Loucy (cell line): Measurements from ENCODE around the gene NAV2.

Experiments used
- H2AFZ ChIP-seq: fragments of 200-600 bp; sonication (generic); 2 replicates; pipeline ENCODE4 v1.6.0; 2016; ENCODE audit warnings: antibody characterized with exemption, mild to moderate bottlenecking, low read length, moderate library complexity
- H3F3A ChIP-seq: fragments of 200-600 bp; 2 replicates; pipeline ENCODE4 v1.6.0; 2016; ENCODE audit warnings: antibody characterized with exemption, low read depth, mild to moderate bottlenecking
- H3K27me3 ChIP-seq: fragments of 200-600 bp; sonication (generic); 2 replicates; pipeline ENCODE4 v1.6.1; 2014; ENCODE audit warnings: low read length, mild to moderate bottlenecking; ENCODE audit not compliant: insufficient read depth, poor library complexity, severe bottlenecking
- H3K36me3 ChIP-seq: fragments of 200-600 bp; sonication (generic); 2 replicates; pipeline ENCODE4 v1.6.1; 2016; ENCODE audit warnings: low read length; ENCODE audit not compliant: insufficient read depth
- H3K4me1 ChIP-seq: fragments of 200-600 bp; sonication (generic); 2 replicates; pipeline ENCODE4 v1.5.1; 2014; ENCODE audit warnings: low read length, mild to moderate bottlenecking; ENCODE audit not compliant: insufficient read depth, poor library complexity, severe bottlenecking
- H3K4me2 ChIP-seq: fragments of 200-600 bp; sonication (generic); 2 replicates; pipeline ENCODE4 v1.6.0; 2014; ENCODE audit warnings: antibody characterized with exemption, low read length, low read depth, mild to moderate bottlenecking; ENCODE audit not compliant: poor library complexity, severe bottlenecking
- H3K4me3 ChIP-seq: fragments of 200-600 bp; sonication (generic); 2 replicates; pipeline ENCODE4 v1.5.1; 2014; ENCODE audit warnings: low read length, mild to moderate bottlenecking, mixed read lengths; ENCODE audit not compliant: poor library complexity, severe bottlenecking
- H3K79me2 ChIP-seq: fragments of 200-600 bp; sonication (generic); 2 replicates; pipeline ENCODE4 v1.6.1; 2014; ENCODE audit warnings: low read length; ENCODE audit not compliant: insufficient read depth
- H3K9ac ChIP-seq: fragments of 200-600 bp; sonication (generic); 2 replicates; pipeline ENCODE4 v1.6.0; 2014; ENCODE audit warnings: mild to moderate bottlenecking, low read depth, low read length, moderate library complexity; ENCODE audit not compliant: poor library complexity, severe bottlenecking
- H3K9me2 ChIP-seq: fragments of 200-600 bp; sonication (generic); replicated peaks from 2 replicates; pipeline ENCODE4 v1.6.1; 2016; ENCODE audit warnings: low read depth, low read length, mixed read lengths
- H3K9me3 ChIP-seq: fragments of 200-600 bp; sonication (generic); 2 replicates; pipeline ENCODE4 v1.6.1; 2014; ENCODE audit warnings: mild to moderate bottlenecking, antibody characterized with exemption, low read length, low read depth; ENCODE audit not compliant: insufficient read depth
- H4K20me1 ChIP-seq: fragments of 200-600 bp; sonication (generic); 2 replicates; pipeline ENCODE4 v1.6.0; 2014; ENCODE audit warnings: antibody characterized with exemption, low read length, mild to moderate bottlenecking; ENCODE audit not compliant: insufficient read depth, poor library complexity, severe bottlenecking
- EZH2phosphoT487 ChIP-seq: fragments of 200-600 bp; IDR thresholded peaks from 2 replicates; pipeline ENCODE4 v1.6.1; 2018; ENCODE audit warnings: antibody characterized with exemption, mild to moderate bottlenecking, moderate library complexity, borderline replicate concordance
- TF ChIP-seq, protein P1 (sequence below): fragments of 200-600 bp; sonication (generic); conservative IDR thresholded peaks from 2 replicates; pipeline ENCODE4 v1.5.1; 2014; ENCODE audit warnings: mild to moderate bottlenecking, antibody characterized with exemption, low read length

The NAV2 gene

DNA sequence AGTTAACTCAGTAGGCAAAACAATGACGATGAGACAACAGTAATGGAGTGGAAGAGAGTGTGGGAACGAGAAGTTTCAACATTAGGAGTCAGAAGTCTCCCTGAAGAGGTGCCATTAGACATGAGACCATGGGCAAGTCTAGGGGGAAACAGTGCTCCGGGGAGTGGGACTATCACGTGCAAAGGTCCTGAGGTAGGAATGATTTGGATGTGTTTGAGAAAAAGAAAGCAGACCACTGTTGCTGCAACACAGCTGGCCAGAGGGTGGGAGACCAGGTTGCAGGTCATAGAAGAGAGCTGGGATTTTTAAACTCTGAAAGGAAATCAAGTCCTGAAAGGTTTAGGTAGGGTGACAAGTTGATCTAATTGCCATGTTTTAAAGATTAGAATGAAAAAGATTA is 63.0 kb downstream of the NAV2 start:
- Histone ChIP-seq H4K20me1 (no peaks in the 10 kb centered on the region), H3K9me2 (no peaks in the 10 kb centered on the region), H2AFZ (no peak overlapping the region), H3K4me3 (no peak overlapping the region), H3F3A (no peaks in the 10 kb centered on the region), H3K36me3 (no peaks in the 10 kb centered on the region), H3K27me3 (no peaks in the 10 kb centered on the region), H3K9ac (no peak overlapping the region), H3K4me2 (no peak overlapping the region), H3K9me3 (no peaks in the 10 kb centered on the region), H3K79me2 (no peaks in the 10 kb centered on the region), H3K4me1 (no peaks in the 10 kb centered on the region)
- no peak for TF ChIP-seq EZH2phosphoT487
- TF ChIP-seq, protein P1, sequence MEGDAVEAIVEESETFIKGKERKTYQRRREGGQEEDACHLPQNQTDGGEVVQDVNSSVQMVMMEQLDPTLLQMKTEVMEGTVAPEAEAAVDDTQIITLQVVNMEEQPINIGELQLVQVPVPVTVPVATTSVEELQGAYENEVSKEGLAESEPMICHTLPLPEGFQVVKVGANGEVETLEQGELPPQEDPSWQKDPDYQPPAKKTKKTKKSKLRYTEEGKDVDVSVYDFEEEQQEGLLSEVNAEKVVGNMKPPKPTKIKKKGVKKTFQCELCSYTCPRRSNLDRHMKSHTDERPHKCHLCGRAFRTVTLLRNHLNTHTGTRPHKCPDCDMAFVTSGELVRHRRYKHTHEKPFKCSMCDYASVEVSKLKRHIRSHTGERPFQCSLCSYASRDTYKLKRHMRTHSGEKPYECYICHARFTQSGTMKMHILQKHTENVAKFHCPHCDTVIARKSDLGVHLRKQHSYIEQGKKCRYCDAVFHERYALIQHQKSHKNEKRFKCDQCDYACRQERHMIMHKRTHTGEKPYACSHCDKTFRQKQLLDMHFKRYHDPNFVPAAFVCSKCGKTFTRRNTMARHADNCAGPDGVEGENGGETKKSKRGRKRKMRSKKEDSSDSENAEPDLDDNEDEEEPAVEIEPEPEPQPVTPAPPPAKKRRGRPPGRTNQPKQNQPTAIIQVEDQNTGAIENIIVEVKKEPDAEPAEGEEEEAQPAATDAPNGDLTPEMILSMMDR: no peak

DNA sequence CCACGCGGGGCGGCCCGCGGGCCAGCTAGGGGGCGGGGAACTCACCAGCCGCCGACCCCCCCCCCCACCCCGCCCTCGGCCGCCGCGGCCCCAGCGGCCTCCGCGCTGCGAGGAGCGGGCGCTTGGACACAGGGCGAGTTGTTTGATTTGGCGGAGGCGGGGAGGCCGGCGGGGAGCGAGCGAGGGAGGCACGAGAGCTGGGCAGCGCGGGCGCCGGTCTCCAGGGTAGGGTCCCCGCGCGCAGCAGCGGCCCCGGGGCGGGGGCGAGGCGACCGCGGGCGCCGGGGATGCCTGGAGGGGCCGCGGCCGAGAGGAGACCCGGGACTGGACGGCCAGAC is 64.4 kb downstream of the NAV2 start:
- Histone ChIP-seq H3K4me2 (no peak overlapping the region), H3K9ac (no peak overlapping the region), H3K4me3 (no peak overlapping the region)

DNA sequence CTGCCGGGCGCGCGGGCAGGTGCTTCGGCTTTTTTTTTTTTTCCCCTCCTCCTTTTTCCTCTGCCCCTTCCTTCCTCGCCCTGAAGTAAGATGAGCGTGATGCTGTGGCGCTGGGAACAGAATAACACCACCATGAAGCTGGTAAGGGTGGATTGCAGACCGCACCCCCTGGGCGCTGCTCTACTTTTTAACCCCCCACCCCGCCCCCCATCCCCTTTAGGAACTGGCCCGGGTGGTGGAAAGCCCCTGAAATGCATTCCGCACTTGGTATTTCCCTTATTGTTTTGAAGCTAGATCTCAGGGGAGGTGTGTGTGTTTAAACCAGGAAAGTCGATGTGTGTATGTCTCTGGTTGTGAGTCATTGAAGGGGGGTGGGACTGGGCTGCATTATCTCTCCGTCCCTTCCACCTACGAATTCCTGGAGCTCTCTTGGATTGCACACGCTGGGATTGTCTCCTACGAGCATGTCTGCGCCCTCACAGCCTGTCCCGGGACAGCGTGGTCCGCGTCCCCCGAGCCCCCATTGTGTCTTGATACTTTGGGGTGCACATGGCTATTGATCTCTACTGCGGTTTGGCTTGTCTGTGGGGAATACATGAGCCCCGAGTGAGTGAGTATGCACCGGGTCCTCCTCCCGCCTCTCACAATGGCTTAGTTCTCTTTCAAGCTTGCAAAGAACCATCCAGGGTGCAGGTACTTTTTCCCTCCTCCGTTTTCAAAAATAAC is 64.9 kb downstream of the NAV2 start:
- Histone ChIP-seq H2AFZ (no peak overlapping the region), H3K36me3 (no peaks in the 10 kb centered on the region), H3K4me1 (no peaks in the 10 kb centered on the region), H4K20me1 (no peaks in the 10 kb centered on the region), H3K9me3 (no peaks in the 10 kb centered on the region), H3K9me2 (no peaks in the 10 kb centered on the region), H3F3A (no peaks in the 10 kb centered on the region), H3K4me3 (no peak overlapping the region), H3K79me2 (no peaks in the 10 kb centered on the region), H3K4me2 (no peak overlapping the region), H3K9ac (no peak overlapping the region), H3K27me3 (no peaks in the 10 kb centered on the region)
- TF ChIP-seq, protein P1: no peak
- TF ChIP-seq EZH2phosphoT487: no peak

More for the DNA sequence above, 64.4 kb downstream of the NAV2 start:
- Histone ChIP-seq H3F3A (no peaks in the 10 kb centered on the region), H2AFZ (no peak overlapping the region), H3K79me2 (no peaks in the 10 kb centered on the region), H4K20me1 (no peaks in the 10 kb centered on the region), H3K9me3 (no peaks in the 10 kb centered on the region), H3K27me3 (no peaks in the 10 kb centered on the region), H3K4me1 (no peaks in the 10 kb centered on the region), H3K9me2 (no peaks in the 10 kb centered on the region), H3K36me3 (no peaks in the 10 kb centered on the region)
- TF ChIP-seq, protein P1: no peak
- no peak for TF ChIP-seq EZH2phosphoT487
